ENCODE data around the gene TMPRSS9. TPM values are rescaled to one million over a fixed set of nuclear protein-coding genes. Genes with fewer than 3 reads are reported as not detected.

The TMPRSS9 gene
- total RNA-seq, 2 donors from 2014 or later, result 0.25 TPM; not detected in 1

GRCh38 chr19:2333807-2334211 lies 26.3 kb upstream of the TMPRSS9 start:
- no peaks in the 10 kb centered on the region for H3K36me3 ChIP-seq
- H3K9ac ChIP-seq (ENCODE audit: low read depth in 2 of 2, low read length in 2 of 2), result peak overlapping the region; percentile 58 to 84
- intact Hi-C loops (cut with DNase I), result loop anchor here (5.0 kb wide), 1 partner anchor 58 kb away; no protein-coding TSS in a partner anchor
- H3K4me1 ChIP-seq, result peaks cover 24% of the 10 kb centered on the region
- no peak for DNase-seq
- H3K4me3 ChIP-seq, result no peak overlapping the region
- H3K27me3 ChIP-seq, result no peaks in the 10 kb centered on the region
- H3K9me3 ChIP-seq, result no peaks in the 10 kb centered on the region
- peak overlapping the region; percentile 71 for H3K27ac ChIP-seq
- TF ChIP-seq, protein P1, sequence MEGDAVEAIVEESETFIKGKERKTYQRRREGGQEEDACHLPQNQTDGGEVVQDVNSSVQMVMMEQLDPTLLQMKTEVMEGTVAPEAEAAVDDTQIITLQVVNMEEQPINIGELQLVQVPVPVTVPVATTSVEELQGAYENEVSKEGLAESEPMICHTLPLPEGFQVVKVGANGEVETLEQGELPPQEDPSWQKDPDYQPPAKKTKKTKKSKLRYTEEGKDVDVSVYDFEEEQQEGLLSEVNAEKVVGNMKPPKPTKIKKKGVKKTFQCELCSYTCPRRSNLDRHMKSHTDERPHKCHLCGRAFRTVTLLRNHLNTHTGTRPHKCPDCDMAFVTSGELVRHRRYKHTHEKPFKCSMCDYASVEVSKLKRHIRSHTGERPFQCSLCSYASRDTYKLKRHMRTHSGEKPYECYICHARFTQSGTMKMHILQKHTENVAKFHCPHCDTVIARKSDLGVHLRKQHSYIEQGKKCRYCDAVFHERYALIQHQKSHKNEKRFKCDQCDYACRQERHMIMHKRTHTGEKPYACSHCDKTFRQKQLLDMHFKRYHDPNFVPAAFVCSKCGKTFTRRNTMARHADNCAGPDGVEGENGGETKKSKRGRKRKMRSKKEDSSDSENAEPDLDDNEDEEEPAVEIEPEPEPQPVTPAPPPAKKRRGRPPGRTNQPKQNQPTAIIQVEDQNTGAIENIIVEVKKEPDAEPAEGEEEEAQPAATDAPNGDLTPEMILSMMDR (IDR thresholded peaks at IDR 0.05), result no peak

DNA sequence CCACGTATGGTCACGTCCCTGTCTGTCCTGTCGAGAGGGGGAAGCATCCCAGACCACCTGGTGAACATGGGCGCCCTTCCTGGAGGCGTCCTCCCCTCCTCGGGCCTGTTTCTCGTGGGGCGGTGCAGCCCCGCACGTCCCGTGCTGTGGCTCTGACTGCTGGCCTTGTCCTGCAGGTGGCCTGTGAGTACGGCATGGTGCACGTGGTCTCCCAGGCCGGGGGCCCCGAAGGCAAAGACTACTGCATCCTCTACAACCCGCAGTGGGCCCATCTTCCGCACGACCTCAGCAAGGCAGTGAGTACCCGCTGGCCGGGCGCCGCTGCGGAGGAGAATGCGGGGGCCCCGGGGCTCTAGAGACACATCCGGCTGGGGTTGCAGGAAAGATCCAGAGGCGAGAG lies 25.6 kb upstream of the TMPRSS9 start:
- intact Hi-C loops (cut with DNase I), result loop anchor here (5.0 kb wide), 1 partner anchor 58 kb away; no protein-coding TSS in a partner anchor
- peaks cover 24% of the 10 kb centered on the region for H3K4me1 ChIP-seq
- no peak overlapping the region for H3K27ac ChIP-seq
- peak overlapping the region in 1 of 2 donors; percentile 84 for H3K9ac ChIP-seq (ENCODE audit: low read depth in 2 of 2, low read length in 2 of 2)
- TF ChIP-seq, protein P1 (IDR thresholded peaks at IDR 0.05), result no peak
- H3K36me3 ChIP-seq, result no peaks in the 10 kb centered on the region
- no peaks in the 10 kb centered on the region for H3K27me3 ChIP-seq
- H3K9me3 ChIP-seq, result no peaks in the 10 kb centered on the region
- no peak for DNase-seq
- H3K4me3 ChIP-seq, result no peak overlapping the region

- no peaks in the 10 kb centered on the region for H3K27me3 ChIP-seq
- no peaks in the 10 kb centered on the region for H3K36me3 ChIP-seq
- no peak overlapping the region for H3K27ac ChIP-seq
- no peak for DNase-seq
- TF ChIP-seq, protein P1 (IDR thresholded peaks at IDR 0.05), result no peak
- no peaks in the 10 kb centered on the region for H3K9me3 ChIP-seq
- intact Hi-C loops (cut with DNase I), result loop anchor here (5.0 kb wide), 1 partner anchor 57 kb away; no protein-coding TSS in a partner anchor
- H3K4me3 ChIP-seq, result no peak overlapping the region
- H3K4me1 ChIP-seq, result peaks cover 24% of the 10 kb centered on the region
- H3K9ac ChIP-seq (ENCODE audit: low read depth in 2 of 2, low read length in 2 of 2), result no peak overlapping the region
Measured at GRCh38 chr19:2334986-2335846, 24.8 kb upstream of the TMPRSS9 start.

- Histone ChIP-seq H3K4me3 (no peak overlapping the region), H3K27me3 (no peaks in the 10 kb centered on the region), H3K9ac (ENCODE audit: low read depth in 2 of 2, low read length in 2 of 2) (no peak overlapping the region), H3K4me1 (peaks cover 23% of the 10 kb centered on the region), H3K36me3 (no peaks in the 10 kb centered on the region), H3K27ac (no peak overlapping the region), H3K9me3 (no peaks in the 10 kb centered on the region)
- DNase-seq, result no peak
- intact Hi-C loops (cut with DNase I), result no loop called here
- TF ChIP-seq, protein P1 (IDR thresholded peaks at IDR 0.05), result no peak
Measured at GRCh38 chr19:2335848-2336247, 24.2 kb upstream of the TMPRSS9 start.

DNA sequence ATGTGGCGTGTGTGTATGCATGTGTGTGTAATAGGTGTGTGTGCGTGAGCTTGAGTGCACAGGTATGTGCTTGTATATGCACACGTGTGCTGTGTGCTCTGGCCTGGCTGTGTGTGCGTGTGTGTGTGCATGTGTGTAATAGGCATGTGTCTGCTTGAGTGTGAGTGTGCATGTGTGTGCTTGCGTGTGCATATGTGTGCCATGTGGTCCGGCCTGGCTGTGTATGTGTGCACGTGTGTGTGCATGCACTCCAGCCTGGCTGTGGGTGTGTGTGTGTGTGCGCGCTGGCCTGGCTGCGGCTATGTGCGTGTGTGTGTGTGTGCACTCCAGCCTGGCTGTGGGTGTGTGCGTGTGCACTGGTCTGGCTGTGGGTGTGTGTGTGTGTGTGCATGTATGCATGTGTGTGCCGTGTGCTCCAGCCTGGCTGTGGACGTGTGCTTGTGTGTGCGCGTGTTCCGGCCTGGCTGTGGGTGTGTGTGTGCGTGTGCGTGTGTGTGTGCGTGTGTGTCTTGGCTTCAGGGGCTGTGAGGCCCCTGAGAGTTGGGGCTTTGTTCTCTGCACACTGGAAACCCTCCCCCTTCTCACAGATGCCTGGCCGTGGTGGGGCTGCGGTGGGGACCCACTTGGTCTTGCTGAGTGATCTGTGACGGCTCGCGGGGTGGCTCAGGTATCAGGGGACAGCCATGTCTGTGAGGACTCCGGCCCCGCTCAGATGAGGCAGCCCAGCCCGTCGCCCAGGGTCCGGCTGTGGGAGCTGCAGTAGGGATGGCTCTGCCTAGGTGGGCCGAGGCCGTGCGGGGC lies 23.3 kb upstream of the TMPRSS9 start:
- DNase-seq, result no peak
- TF ChIP-seq, protein P1 (IDR thresholded peaks at IDR 0.05), result no peak
- Histone ChIP-seq H3K36me3 (no peaks in the 10 kb centered on the region), H3K4me3 (no peak overlapping the region), H3K9ac (ENCODE audit: low read depth in 2 of 2, low read length in 2 of 2) (no peak overlapping the region), H3K4me1 (peaks cover 15% of the 10 kb centered on the region), H3K27me3 (no peaks in the 10 kb centered on the region), H3K9me3 (no peaks in the 10 kb centered on the region), H3K27ac (no peak overlapping the region)
- intact Hi-C loops (cut with DNase I), result no loop called here

Measured in colonic mucosa (tissue), 4 donors.